GM12878 (cell line): ENCODE results near the gene RGP1. TPM values are rescaled to one million over a fixed set of nuclear protein-coding genes. Genes with fewer than 3 reads are reported as not detected.

Source experiments
- ATAC-seq: fragments of 200-7000 bp; cut with Tn5 transposase; 3 replicates; pipeline ENCODE4 v1.9.1; 2020; ENCODE audit warnings: mild to moderate bottlenecking, moderate library complexity
- BruUV-seq: library from RNA; stranded (reverse); fragments of 400-500 nt; replicated peaks from 2 replicates; lab custom pipeline; 2021; lab: Mats Ljungman, UMichigan
- CTCF ChIA-PET: fragments of 300-600 bp; sonication (Branson Sonifier 250); formaldehyde crosslinking; extraction: SDS; loops from one replicate; lab custom pipeline; 2021; ENCODE audit warnings: inconsistent platforms; lab: Yijun Ruan, JAX
- POLR2A ChIA-PET: fragments of 350-600 bp; formaldehyde crosslinking; extraction: SDS; loops from one replicate; lab custom pipeline; 2021; ENCODE audit warnings: inconsistent platforms; lab: Charles Lee
- RAD21 ChIA-PET: fragments of 300-600 bp; sonication (Branson Sonifier 250); formaldehyde crosslinking; loops from one replicate; lab custom pipeline; 2023; ENCODE audit warnings: antibody characterized with exemption; ENCODE audit not compliant: unreplicated experiment; lab: Charles Lee
- SMC1A ChIA-PET: fragments of 300-600 bp; sonication (Branson Sonifier 250); formaldehyde crosslinking; loops from one replicate; lab custom pipeline; 2023; ENCODE audit not compliant: unreplicated experiment, uncharacterized antibody; lab: Charles Lee
- DNase-seq: peaks from one replicate; pipeline ENCODE4 v3.0.0-alpha.2; 2011; ENCODE audit warnings: low read depth, low spot score
- FAIRE-seq: peaks from 3 replicates; lab custom pipeline; 2011; peaks lifted over from hg19 to GRCh38; lab: Jason Lieb, UNC
- H2AFZ ChIP-seq: 2 replicates; pipeline ENCODE4 v1.6.0; 2011; ENCODE audit warnings: low read depth, low read length, control low read depth; ENCODE audit not compliant: control insufficient read depth
- H3K27ac ChIP-seq: 2 replicates; pipeline ENCODE4 v1.5.1; 2011; ENCODE audit warnings: control low read depth; ENCODE audit not compliant: control insufficient read depth, insufficient read depth
- H3K27me3 ChIP-seq, 2 experiments: replicated peaks in 1 of 2; 2 replicates each; pipeline versions ENCODE4 v1.6.0 to v1.6.1; 2011; ENCODE audit warnings: low read length in 1 of 2; ENCODE audit not compliant: control insufficient read depth in 2 of 2, insufficient read depth in 2 of 2
- H3K36me3 ChIP-seq, 2 experiments: 2 replicates each; pipeline ENCODE4 v1.5.1; 2011; ENCODE audit warnings: low read length in 1 of 2; ENCODE audit not compliant: control insufficient read depth in 2 of 2, insufficient read depth in 2 of 2
- H3K4me1 ChIP-seq: 2 replicates; pipeline ENCODE4 v1.6.1; 2011; ENCODE audit warnings: mild to moderate bottlenecking, low read length, moderate library complexity, mixed read lengths; ENCODE audit not compliant: control insufficient read depth, insufficient read depth
- H3K4me2 ChIP-seq: 2 replicates; pipeline ENCODE4 v1.6.0; 2011; ENCODE audit warnings: control low read depth; ENCODE audit not compliant: control insufficient read depth, insufficient read depth
- H3K4me3 ChIP-seq: fragments of 200-600 bp; sonication (generic); 2 replicates; pipeline ENCODE4 v1.5.1; 2016
- H3K79me2 ChIP-seq: 2 replicates; pipeline ENCODE4 v1.6.0; 2011; ENCODE audit warnings: low read length; ENCODE audit not compliant: control insufficient read depth, insufficient read depth
- H3K9ac ChIP-seq: 2 replicates; pipeline ENCODE4 v1.8.0; 2011; ENCODE audit warnings: low read length, control low read depth, mixed read lengths; ENCODE audit not compliant: control insufficient read depth, insufficient read depth
- H3K9me3 ChIP-seq: replicated peaks from 3 replicates; pipeline ENCODE4 v1.5.1; 2011; ENCODE audit warnings: mild to moderate bottlenecking, low read length; ENCODE audit not compliant: control insufficient read depth, insufficient read depth
- H4K20me1 ChIP-seq: 2 replicates; pipeline ENCODE4 v1.6.0; 2011; ENCODE audit not compliant: control insufficient read depth, insufficient read depth
- CBX3 ChIP-seq: fragments of 200-600 bp; sonication (generic); IDR thresholded peaks from 2 replicates; pipeline ENCODE4 v1.6.1; 2016; ENCODE audit warnings: low read depth, borderline replicate concordance
- HDAC6 ChIP-seq: fragments of 200-600 bp; sonication (generic); IDR thresholded peaks from one replicate; pipeline ENCODE4 v1.8.0; 2017; ENCODE audit warnings: antibody characterized with exemption; ENCODE audit not compliant: unreplicated experiment
- MEF2A ChIP-seq: IDR thresholded peaks from 2 replicates; pipeline ENCODE4 v1.6.1; 2011; ENCODE audit warnings: low read depth, mild to moderate bottlenecking, low read length, moderate library complexity; ENCODE audit not compliant: insufficient read depth
- PML ChIP-seq: IDR thresholded peaks from 2 replicates; pipeline ENCODE4 v1.6.1; 2012; ENCODE audit warnings: low read length, inconsistent platforms
- RBBP5 ChIP-seq: fragments of 200-600 bp; sonication (generic); conservative IDR thresholded peaks from 2 replicates; pipeline ENCODE4 v1.6.1; 2016
- SREBF1 ChIP-seq: IDR thresholded peaks from 2 replicates; pipeline ENCODE4 v1.6.1; 2012; ENCODE audit warnings: mild to moderate bottlenecking, low read length
- TCF3 ChIP-seq: IDR thresholded peaks from 2 replicates; pipeline ENCODE4 v1.6.1; 2012; ENCODE audit warnings: low read depth, mild to moderate bottlenecking, low read length, borderline replicate concordance; ENCODE audit not compliant: insufficient read depth
- WGBS: methylation state at CpG from one replicate; pipeline ENCODE4 v1.1.6; 2016; ENCODE audit warnings: low lambda C conversion rate; ENCODE audit not compliant: insufficient replicate concordance, insufficient coverage; ENCODE audit errors: missing lambda C conversion rate; 5-methylcytosine and 5-hydroxymethylcytosine counted together
- in situ Hi-C: fragments of 300-500 bp; cut with MboI; formaldehyde crosslinking; loops from 9 replicates; pipeline ENCODE4 v1.14.3; 2018; ENCODE audit warnings: mixed read lengths
- intact Hi-C: fragments of 100-400 bp; cut with micrococcal nuclease; formaldehyde crosslinking; loops from one replicate; pipeline ENCODE4 v1.14.2; 2022; ENCODE audit not compliant: unreplicated experiment
- polyA plus RNA-seq, 11 experiments: library from polyadenylated mRNA; depleted of rRNA in 4 of 11; unstranded in 6 of 11; stranded (reverse) in 5 of 11; fragments of >200 nt; fragmentation: Nextera tagmentation in 4 of 11; fragmentation: Illumina TruSeq in 1 of 11; extraction: Ambion mirVana in 4 of 11; extraction: Trizol in 1 of 11; gene quantifications; 1 replicate in 1 of 11; 2 replicates in 10 of 11; pipeline versions ENCODE4 v1.2.1 to v1.2.3, GENCODE V29; 2011 to 2016; ENCODE audit warnings: inconsistent platforms in 2 of 11, missing spikeins in 2 of 11, low read depth in 1 of 11
- total RNA-seq, 4 experiments: library from RNA; depleted of rRNA in 3 of 4; stranded (reverse); fragments of >200 nt in 3 of 4; fragmentation: Illumina TruSeq in 1 of 4; extraction: Trizol in 1 of 4; gene quantifications; 2 replicates each; pipeline versions ENCODE4 v1.2.1 to v1.2.3, GENCODE V29; 2013 to 2021
- TF ChIP-seq, protein P1 (sequence below): fragments of 450-650 bp; formaldehyde crosslinking; IDR thresholded peaks from 2 replicates; pipeline ENCODE4 v1.4.0; 2020; ENCODE audit warnings: mild to moderate bottlenecking, moderate library complexity

Gene RGP1
- total and polyA plus RNA-seq, 10 of the 15 experiments (the other 5 are each of a cell fraction or from before 2014, with no cell fraction given): 0.44 to 14.9 (median 7.4) TPM

DNA sequence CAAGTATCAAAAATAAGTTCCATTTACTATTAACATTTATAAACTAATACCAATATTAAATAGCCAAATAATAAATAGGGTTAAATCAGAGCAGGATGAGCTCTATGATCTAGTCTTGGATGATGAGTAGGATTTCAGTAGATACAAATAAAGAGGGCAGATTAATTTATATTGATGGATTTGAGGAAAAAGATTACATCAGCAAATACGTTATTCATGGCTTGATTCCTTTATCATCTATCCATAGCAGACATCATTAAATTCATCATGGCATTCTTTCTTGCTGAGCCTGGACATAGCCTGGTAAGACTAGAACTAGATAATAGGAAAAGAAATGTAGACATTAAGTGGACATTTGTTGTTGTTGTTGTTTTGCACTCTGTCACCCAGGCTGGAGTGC lies 18.4 kb downstream of the RGP1 start:
- Histone ChIP-seq H3K27me3 (no peaks in the 10 kb centered on the region), H3K36me3 (0 out of 4 replicates have a peak, but pooled peaks cover 0 to 3% of the 10 kb centered on the region in 2 experiments), H3K9ac (no peak overlapping the region), H3K4me1 (no peaks in the 10 kb centered on the region), H3K4me3 (no peak overlapping the region), H4K20me1 (no peaks in the 10 kb centered on the region), H3K4me2 (no peak overlapping the region), H3K9me3 (no peaks in the 10 kb centered on the region), H3K79me2 (peaks cover 4% of the 10 kb centered on the region), H2AFZ (no peak overlapping the region), H3K27ac (no peak overlapping the region)
- ChIA-PET CTCF (no interaction called here), POLR2A (no interaction called here), RAD21 (no interaction called here), SMC1A (interaction anchor here (1.0 to 1.4 kb wide), 2 partner anchors 20 to 40 kb away, joined by 4 to 6 read pairs; no protein-coding TSS in a partner anchor)
- in situ Hi-C loops: no loop called here
- WGBS: 100% methylated on average over 1 of the region's 1 CpG
- BruUV-seq: no TSS peak
- ATAC-seq (no peak), FAIRE-seq (no peak), DNase-seq (no peak)
- intact Hi-C loops: no loop called here
- TF ChIP-seq HDAC6: no peak
- TF ChIP-seq RBBP5: no peak
- no peak for TF ChIP-seq MEF2A
- TF ChIP-seq SREBF1: no peak
- TF ChIP-seq, protein P1, sequence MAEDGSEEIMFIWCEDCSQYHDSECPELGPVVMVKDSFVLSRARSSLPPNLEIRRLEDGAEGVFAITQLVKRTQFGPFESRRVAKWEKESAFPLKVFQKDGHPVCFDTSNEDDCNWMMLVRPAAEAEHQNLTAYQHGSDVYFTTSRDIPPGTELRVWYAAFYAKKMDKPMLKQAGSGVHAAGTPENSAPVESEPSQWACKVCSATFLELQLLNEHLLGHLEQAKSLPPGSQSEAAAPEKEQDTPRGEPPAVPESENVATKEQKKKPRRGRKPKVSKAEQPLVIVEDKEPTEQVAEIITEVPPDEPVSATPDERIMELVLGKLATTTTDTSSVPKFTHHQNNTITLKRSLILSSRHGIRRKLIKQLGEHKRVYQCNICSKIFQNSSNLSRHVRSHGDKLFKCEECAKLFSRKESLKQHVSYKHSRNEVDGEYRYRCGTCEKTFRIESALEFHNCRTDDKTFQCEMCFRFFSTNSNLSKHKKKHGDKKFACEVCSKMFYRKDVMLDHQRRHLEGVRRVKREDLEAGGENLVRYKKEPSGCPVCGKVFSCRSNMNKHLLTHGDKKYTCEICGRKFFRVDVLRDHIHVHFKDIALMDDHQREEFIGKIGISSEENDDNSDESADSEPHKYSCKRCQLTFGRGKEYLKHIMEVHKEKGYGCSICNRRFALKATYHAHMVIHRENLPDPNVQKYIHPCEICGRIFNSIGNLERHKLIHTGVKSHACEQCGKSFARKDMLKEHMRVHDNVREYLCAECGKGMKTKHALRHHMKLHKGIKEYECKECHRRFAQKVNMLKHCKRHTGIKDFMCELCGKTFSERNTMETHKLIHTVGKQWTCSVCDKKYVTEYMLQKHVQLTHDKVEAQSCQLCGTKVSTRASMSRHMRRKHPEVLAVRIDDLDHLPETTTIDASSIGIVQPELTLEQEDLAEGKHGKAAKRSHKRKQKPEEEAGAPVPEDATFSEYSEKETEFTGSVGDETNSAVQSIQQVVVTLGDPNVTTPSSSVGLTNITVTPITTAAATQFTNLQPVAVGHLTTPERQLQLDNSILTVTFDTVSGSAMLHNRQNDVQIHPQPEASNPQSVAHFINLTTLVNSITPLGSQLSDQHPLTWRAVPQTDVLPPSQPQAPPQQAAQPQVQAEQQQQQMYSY: no peak
- no peak for TF ChIP-seq TCF3
- no peak for TF ChIP-seq CBX3
- no peak for TF ChIP-seq PML
